Measurements from ENCODE around the gene PRKD3.

PRKD3 gene

GRCh38 chr2:37343537-37344434, 19.2 kb upstream of the PRKD3 start:
- in situ Hi-C loops (cut with MboI; ENCODE audit: low sequenced_read_pairs): no loop called here

GRCh38 chr2:37342591-37343220, 18.1 kb upstream of the PRKD3 start:
- in situ Hi-C loops (cut with MboI; ENCODE audit: low sequenced_read_pairs): no loop called here

- in situ Hi-C loops (cut with MboI; ENCODE audit: low sequenced_read_pairs): no loop called here
Observed at GRCh38 chr2:37340637-37341036, 16.0 kb upstream of the PRKD3 start.

GRCh38 chr2:37338933-37339332, 14.3 kb upstream of the PRKD3 start:
- in situ Hi-C loops (cut with MboI; ENCODE audit: low sequenced_read_pairs): no loop called here

GRCh38 chr2:37337620-37338280, 13.1 kb upstream of the PRKD3 start:
- in situ Hi-C loops (cut with MboI; ENCODE audit: low sequenced_read_pairs): no loop called here

- in situ Hi-C loops (cut with MboI; ENCODE audit: low sequenced_read_pairs): no loop called here
Observed at GRCh38 chr2:37335604-37336003, 11.0 kb upstream of the PRKD3 start.

- in situ Hi-C loops (cut with MboI; ENCODE audit: low sequenced_read_pairs): no loop called here
Observed at GRCh38 chr2:37333256-37333655, 8.6 kb upstream of the PRKD3 start.

GRCh38 chr2:37332560-37332959, 7.9 kb upstream of the PRKD3 start:
- in situ Hi-C loops (cut with MboI; ENCODE audit: low sequenced_read_pairs): no loop called here

- in situ Hi-C loops (cut with MboI; ENCODE audit: low sequenced_read_pairs): no loop called here
Observed at GRCh38 chr2:37330681-37331080, 6.0 kb upstream of the PRKD3 start.

- in situ Hi-C loops (cut with MboI; ENCODE audit: low sequenced_read_pairs): no loop called here
Observed at GRCh38 chr2:37326866-37327634, 2.4 kb upstream of the PRKD3 start.

- in situ Hi-C loops (cut with MboI; ENCODE audit: low sequenced_read_pairs): no loop called here
Observed at GRCh38 chr2:37326285-37326684, 1.7 kb upstream of the PRKD3 start.

GRCh38 chr2:37325625-37326071, 1.0 kb upstream of the PRKD3 start:
- in situ Hi-C loops (cut with MboI; ENCODE audit: low sequenced_read_pairs): no loop called here

- in situ Hi-C loops (cut with MboI; ENCODE audit: low sequenced_read_pairs): no loop called here
Observed at GRCh38 chr2:37324536-37324785, 172 bp downstream of the PRKD3 start.

- in situ Hi-C loops (cut with MboI; ENCODE audit: low sequenced_read_pairs): no loop called here
Observed at GRCh38 chr2:37323781-37324535, 675 bp downstream of the PRKD3 start.

- in situ Hi-C loops (cut with MboI; ENCODE audit: low sequenced_read_pairs): no loop called here
Observed at GRCh38 chr2:37323176-37323780, 1.4 kb downstream of the PRKD3 start.

GRCh38 chr2:37322368-37322767, 2.3 kb downstream of the PRKD3 start:
- in situ Hi-C loops (cut with MboI; ENCODE audit: low sequenced_read_pairs): no loop called here

- in situ Hi-C loops (cut with MboI; ENCODE audit: low sequenced_read_pairs): no loop called here
Observed at GRCh38 chr2:37321029-37321682, 3.5 kb downstream of the PRKD3 start.

GRCh38 chr2:37319754-37320609, 4.7 kb downstream of the PRKD3 start:
- in situ Hi-C loops (cut with MboI; ENCODE audit: low sequenced_read_pairs): no loop called here

- in situ Hi-C loops (cut with MboI; ENCODE audit: low sequenced_read_pairs): no loop called here
Observed at GRCh38 chr2:37318401-37318800, 6.2 kb downstream of the PRKD3 start.
